Dermis blood vessel endothelial cell (primary cell): Measurements from ENCODE around the gene ABCD4. TPM values are rescaled to one million over a fixed set of nuclear protein-coding genes. Genes with fewer than 3 reads are reported as not detected.

Experiments used
- DNase-seq: peaks from one replicate; pipeline ENCODE4 v3.0.0; 2010
- total RNA-seq: library from RNA; depleted of rRNA; stranded (reverse); fragments of >200 nt; gene quantifications from 2 replicates; pipeline ENCODE4 v1.2.3, GENCODE V29; 2014

Gene ABCD4
- total RNA-seq, 1 donor from 2014 or later, result 69.4 TPM

GRCh38 chr14:74301594-74302151 lies 1.1 kb downstream of the ABCD4 start:
- no peak for DNase-seq

- DNase-seq, result peak; percentile 88
These were observed 3.6 kb downstream of the ABCD4 start for GRCh38 chr14:74299061-74299545.

- no peak for DNase-seq
These were observed 4.7 kb downstream of the ABCD4 start for GRCh38 chr14:74297986-74298385.

DNA sequence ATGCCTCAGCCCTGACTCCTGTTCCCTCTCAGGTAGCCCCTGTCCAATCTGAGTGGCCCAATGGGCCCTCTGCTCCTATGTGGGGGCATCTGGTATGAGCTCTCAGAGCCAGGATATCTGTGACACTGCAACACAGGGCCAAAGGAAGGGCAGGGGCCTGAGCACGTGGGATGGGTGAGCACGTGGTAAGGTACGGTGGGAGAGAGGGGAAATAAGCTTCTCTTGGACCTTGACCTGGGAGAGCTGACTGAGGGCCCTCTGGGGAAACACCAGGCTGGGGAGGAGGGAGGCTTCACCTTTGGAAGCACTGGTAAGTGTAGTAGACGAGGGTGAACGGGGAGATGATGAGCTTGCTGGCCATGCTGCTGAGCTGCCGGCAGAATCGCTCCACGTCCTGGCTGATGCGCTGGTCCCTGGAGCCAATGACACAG lies 6.7 kb downstream of the ABCD4 start:
- no peak for DNase-seq

GRCh38 chr14:74293606-74294005 lies 9.1 kb downstream of the ABCD4 start:
- DNase-seq, result no peak

GRCh38 chr14:74292061-74292460 lies 10.7 kb downstream of the ABCD4 start:
- DNase-seq, result no peak

DNA sequence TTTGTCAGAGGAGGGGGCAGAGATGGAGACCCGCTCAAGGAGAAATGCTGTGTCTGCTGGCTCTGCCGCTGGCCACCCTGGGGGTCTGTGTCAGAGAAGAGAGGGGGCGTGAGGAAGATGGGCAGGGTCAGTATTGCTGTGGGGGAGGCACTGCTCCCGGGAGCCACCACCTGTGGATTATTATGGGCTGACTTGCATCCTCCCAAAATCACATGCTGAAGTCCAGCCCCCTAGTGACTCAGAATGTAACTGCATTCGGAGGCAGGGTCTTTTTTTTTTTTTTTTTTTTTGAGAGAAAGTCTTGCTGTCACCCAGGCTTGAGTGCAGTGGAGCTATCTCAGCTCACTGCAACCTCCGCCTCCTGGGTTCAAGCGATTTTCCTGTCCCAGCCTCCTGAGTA lies 12.3 kb downstream of the ABCD4 start:
- DNase-seq, result peak; percentile 50

GRCh38 chr14:74289801-74290200 lies 12.9 kb downstream of the ABCD4 start:
- no peak for DNase-seq

- DNase-seq, result no peak
These were observed 16.0 kb downstream of the ABCD4 start for GRCh38 chr14:74286736-74287135.

DNA sequence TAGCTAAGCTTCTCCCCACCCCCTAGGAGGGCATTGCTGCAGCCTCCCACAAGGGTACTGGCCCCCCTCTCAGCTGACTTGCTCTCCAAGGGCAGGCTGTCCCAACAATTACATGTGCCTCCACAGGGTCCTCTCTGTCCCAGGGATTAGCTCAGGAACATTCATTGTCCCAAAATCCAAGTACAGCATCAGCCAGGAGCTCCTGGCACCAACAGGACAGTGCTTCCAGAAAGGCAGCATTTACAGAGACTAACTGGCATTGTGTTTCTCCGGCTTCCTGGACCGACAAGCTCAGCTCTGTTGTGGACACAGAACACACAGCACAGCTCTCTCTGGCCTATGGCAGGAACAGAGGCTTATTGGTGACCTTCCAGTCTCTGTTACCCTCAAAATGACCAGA lies 21.7 kb downstream of the ABCD4 start:
- DNase-seq, result no peak

DNA sequence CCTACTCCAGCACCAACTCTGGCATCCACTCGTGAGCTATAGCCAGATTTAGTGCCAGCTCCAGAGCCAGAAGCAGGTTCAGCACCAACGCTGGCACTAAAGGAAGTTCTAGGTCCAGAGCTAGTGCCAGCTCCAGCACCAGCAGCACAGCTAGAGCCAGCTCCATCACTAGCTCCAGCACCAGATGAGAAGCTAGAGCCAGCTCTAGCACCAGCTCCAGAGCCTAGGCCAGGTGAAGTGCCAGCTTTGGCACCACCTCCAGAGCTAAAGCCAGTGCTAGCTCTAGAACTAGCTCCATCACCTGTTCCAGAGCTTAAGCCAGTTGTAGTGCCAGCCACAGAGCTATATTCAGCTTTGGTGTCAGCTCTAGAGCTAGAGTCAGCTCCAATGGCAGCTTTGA lies 24.7 kb downstream of the ABCD4 start:
- no peak for DNase-seq

DNA sequence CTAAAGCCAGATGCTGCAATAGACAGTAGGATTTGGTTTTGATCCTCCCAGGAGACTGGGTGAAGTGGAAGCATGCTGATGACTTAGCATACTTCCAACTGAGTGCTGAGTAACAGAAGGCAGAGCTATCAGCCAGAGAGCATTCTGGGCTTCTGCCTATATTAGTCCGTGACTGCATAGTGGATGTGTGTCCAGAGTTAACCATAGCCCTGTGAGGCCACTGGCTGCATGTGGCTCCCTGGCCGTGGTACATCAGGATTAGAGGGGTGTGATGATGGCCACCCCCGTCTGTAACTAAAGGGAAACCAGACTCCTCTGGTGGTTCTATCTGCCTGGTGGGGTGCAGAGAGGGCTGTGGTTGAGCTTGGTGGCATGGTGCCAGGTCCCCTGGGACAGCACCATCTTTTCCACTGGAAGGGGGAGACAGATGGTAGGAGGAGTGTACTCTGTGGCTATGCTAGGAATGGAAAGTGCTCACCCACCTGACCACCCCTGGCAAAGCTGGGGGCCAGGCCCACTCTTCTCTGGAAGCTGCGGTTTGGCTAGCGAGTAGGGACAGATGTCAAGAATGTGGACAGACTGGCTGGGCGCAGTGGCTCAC lies 27.4 kb downstream of the ABCD4 start:
- no peak for DNase-seq

DNA sequence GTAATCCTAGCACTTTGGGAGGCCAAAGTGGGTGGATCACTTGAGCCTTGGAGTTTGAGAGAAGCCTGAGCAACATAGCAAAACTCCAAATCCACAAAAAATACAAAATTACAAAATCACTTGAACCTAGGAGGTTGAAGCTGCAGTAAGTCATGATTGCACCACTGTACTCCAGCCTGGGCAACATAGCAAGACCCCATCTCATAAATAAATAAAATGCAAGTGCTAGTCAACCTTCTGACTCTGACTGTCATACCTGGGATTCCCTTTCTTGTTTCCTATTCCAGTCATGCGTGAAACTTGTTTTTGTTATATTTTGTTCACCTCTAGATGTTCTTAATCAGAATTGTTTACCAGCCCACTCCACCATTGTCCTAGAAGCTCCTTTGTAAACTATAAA lies 31.4 kb downstream of the ABCD4 start:
- DNase-seq, result no peak

GRCh38 chr14:74270382-74271177 lies 32.2 kb downstream of the ABCD4 start:
- peak; percentile 39 for DNase-seq

- DNase-seq, result no peak
These were observed 35.1 kb downstream of the ABCD4 start for GRCh38 chr14:74267588-74267987.

GRCh38 chr14:74265301-74265965 lies 37.3 kb downstream of the ABCD4 start:
- no peak for DNase-seq

GRCh38 chr14:74263921-74264320 lies 38.8 kb downstream of the ABCD4 start:
- DNase-seq, result no peak

- no peak for DNase-seq
These were observed 39.6 kb downstream of the ABCD4 start for GRCh38 chr14:74263181-74263580.

DNA sequence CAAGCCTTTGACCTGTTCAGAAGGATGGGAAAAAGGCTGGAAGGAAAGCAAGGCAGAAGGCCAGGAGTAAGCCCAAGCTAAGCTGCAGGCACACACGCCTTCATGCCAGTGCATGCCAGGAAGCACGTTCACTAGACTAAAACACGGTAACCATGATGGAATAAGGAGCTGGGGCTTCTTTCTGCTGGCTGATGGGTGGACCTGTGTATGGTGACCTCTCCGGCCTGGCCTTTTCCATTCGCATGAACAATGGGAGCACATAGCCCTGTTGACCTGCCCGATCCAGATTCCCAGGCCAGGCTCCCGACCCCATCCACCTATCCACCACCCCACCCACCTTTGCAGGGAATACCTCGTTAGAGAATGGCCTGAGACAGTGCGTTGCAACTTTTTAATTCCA lies 40.7 kb downstream of the ABCD4 start:
- DNase-seq, result no peak

- DNase-seq, result no peak
These were observed 41.4 kb downstream of the ABCD4 start for GRCh38 chr14:74261288-74261687.

DNA sequence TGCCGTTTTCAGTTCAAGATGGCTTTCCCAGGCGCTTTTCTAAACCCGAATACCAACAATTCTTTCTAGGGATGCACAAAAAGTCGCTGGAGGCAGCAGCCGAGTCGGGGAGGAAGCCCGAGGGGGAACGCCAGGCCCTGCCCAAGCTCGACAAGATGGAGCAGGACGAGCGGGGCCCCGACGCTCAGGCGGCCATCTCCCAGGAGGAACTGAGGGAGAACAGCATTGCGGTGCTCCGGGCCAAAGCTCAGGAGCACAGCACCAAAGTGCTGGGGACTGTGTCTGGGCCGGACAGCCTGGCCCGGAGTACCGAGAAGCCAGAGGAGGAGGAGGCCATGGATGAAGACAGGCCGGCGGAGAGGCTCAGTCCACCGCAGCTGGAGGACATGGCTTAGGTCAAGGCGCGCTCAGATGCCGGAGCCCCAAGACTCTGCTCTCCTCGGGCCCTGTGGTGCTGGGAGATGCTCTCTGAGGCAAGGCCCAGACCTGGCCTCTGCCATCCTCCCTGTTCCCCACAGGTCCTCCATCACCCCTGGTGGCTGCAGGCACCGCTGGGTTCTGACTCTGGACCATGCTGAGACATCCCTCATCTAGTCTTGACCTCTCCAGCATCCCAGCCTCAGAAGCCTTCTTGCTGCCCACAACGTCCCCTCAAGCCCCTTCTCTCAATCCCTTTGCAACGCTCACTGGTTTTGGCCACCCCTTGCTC lies 42.1 kb downstream of the ABCD4 start:
- DNase-seq, result no peak

DNA sequence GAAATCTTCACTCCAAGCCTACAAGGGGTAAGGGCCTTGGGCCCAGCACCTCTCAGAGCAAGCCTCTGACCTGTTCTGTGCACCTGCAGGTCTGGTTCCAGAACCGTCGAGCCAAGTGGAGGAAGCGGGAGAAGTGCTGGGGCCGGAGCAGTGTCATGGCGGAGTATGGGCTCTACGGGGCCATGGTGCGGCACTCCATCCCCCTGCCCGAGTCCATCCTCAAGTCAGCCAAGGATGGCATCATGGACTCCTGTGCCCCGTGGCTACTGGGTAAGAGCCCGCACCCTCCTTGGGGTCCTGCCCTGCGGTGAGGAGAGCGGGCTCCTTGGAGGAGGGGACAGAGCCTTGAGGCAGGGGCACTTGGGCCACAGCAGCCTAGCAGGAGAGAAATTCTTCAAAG lies 43.2 kb downstream of the ABCD4 start:
- DNase-seq, result no peak

DNA sequence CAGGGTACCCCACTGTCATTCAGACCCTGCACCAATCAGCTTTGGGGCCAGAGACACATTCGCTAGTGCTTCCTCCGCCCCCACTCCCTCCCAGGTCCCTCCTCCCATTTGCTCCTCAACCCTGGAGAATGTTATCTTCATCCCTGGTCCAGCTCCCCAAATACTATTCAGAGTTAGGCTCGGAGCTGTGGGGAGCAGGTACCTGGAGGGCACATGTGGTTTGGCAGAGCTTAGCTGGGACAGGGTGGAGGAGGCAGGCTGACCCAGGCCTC lies 44.0 kb downstream of the ABCD4 start:
- DNase-seq, result no peak
